Measurements from ENCODE around the gene SPINK14. TPM values are rescaled to one million over a fixed set of nuclear protein-coding genes. Genes with fewer than 3 reads are reported as not detected.

Gene SPINK14
- total RNA-seq, 1 experiment from 2014 or later, result not detected

- POLR2A ChIA-PET (ENCODE audit: unreplicated experiment), result no interaction called here
- DNase-seq (no peak), ATAC-seq (no peak)
- Histone ChIP-seq H3K27me3 (ENCODE audit: low read length) (no peaks in the 10 kb centered on the region), H2AFZ (ENCODE audit: low read length) (no peak overlapping the region), H3K4me2 (ENCODE audit: low read length) (no peak overlapping the region), H3K4me3 (ENCODE audit: low read length) (no peak overlapping the region), H3K4me1 (ENCODE audit: insufficient read depth, low read length) (peaks cover 7% of the 10 kb centered on the region), H3K9ac (ENCODE audit: low read length) (no peak overlapping the region), H3K9me3 (ENCODE audit: low read length) (no peaks in the 10 kb centered on the region), H3K36me3 (ENCODE audit: low read depth, low read length) (no peaks in the 10 kb centered on the region), H3K9me2 (replicated peaks; ENCODE audit: low read length) (no peaks in the 10 kb centered on the region), H4K20me1 (ENCODE audit: low read length) (no peaks in the 10 kb centered on the region), H3F3A (ENCODE audit: low read length, unreplicated experiment) (no peaks in the 10 kb centered on the region), H3K79me2 (ENCODE audit: low read length) (no peaks in the 10 kb centered on the region), H3K27ac (ENCODE audit: low read length) (no peak overlapping the region)
- no TSS peak for BruUV-seq (replicated peaks)
- intact Hi-C loops (cut with micrococcal nuclease), result no loop called here
- TF ChIP-seq CTCF (conservative IDR thresholded peaks at IDR 0.05; ENCODE audit: low read depth, low read length), result no peak
- no peak for TF ChIP-seq EZH2 (IDR thresholded peaks at IDR 0.05; ENCODE audit: low read length, unreplicated experiment)
- TF ChIP-seq EZH2phosphoT487 (IDR thresholded peaks at IDR 0.05; ENCODE audit: borderline replicate concordance, low read length), result no peak
- CTCF ChIA-PET, result no interaction called here
These were observed 11.7 kb upstream of the SPINK14 start for GRCh38 chr5:148156609-148157008.

- Histone ChIP-seq H3K9me2 (replicated peaks; ENCODE audit: low read length) (no peaks in the 10 kb centered on the region), H3K27me3 (ENCODE audit: low read length) (no peaks in the 10 kb centered on the region), H4K20me1 (ENCODE audit: low read length) (no peaks in the 10 kb centered on the region), H3K36me3 (ENCODE audit: low read depth, low read length) (no peaks in the 10 kb centered on the region), H3K4me3 (ENCODE audit: low read length) (no peak overlapping the region), H3K4me2 (ENCODE audit: low read length) (no peak overlapping the region), H3K4me1 (ENCODE audit: insufficient read depth, low read length) (peaks cover 9% of the 10 kb centered on the region), H2AFZ (ENCODE audit: low read length) (no peak overlapping the region), H3K9me3 (ENCODE audit: low read length) (no peaks in the 10 kb centered on the region), H3F3A (ENCODE audit: low read length, unreplicated experiment) (no peaks in the 10 kb centered on the region), H3K79me2 (ENCODE audit: low read length) (no peaks in the 10 kb centered on the region), H3K27ac (ENCODE audit: low read length) (no peak overlapping the region), H3K9ac (ENCODE audit: low read length) (no peak overlapping the region)
- no peak for DNase-seq
- POLR2A ChIA-PET (ENCODE audit: unreplicated experiment), result no interaction called here
- TF ChIP-seq EZH2 (IDR thresholded peaks at IDR 0.05; ENCODE audit: low read length, unreplicated experiment), result no peak
- no peak for TF ChIP-seq EZH2phosphoT487 (IDR thresholded peaks at IDR 0.05; ENCODE audit: borderline replicate concordance, low read length)
- TF ChIP-seq CTCF (conservative IDR thresholded peaks at IDR 0.05; ENCODE audit: low read depth, low read length), result no peak
- CTCF ChIA-PET, result no interaction called here
- intact Hi-C loops (cut with micrococcal nuclease), result no loop called here
- no TSS peak for BruUV-seq (replicated peaks)
- ATAC-seq, result no peak
These were observed 6.3 kb upstream of the SPINK14 start for GRCh38 chr5:148162038-148162437.

GRCh38 chr5:148163345-148163744 lies 5.0 kb upstream of the SPINK14 start:
- Histone ChIP-seq H3K9me3 (ENCODE audit: low read length) (no peaks in the 10 kb centered on the region), H4K20me1 (ENCODE audit: low read length) (no peaks in the 10 kb centered on the region), H3K4me2 (ENCODE audit: low read length) (no peak overlapping the region), H3K4me1 (ENCODE audit: insufficient read depth, low read length) (peaks cover 9% of the 10 kb centered on the region), H3K79me2 (ENCODE audit: low read length) (no peaks in the 10 kb centered on the region), H3K4me3 (ENCODE audit: low read length) (no peak overlapping the region), H2AFZ (ENCODE audit: low read length) (no peak overlapping the region), H3K9ac (ENCODE audit: low read length) (no peak overlapping the region), H3K9me2 (replicated peaks; ENCODE audit: low read length) (no peaks in the 10 kb centered on the region), H3K27ac (ENCODE audit: low read length) (no peak overlapping the region), H3F3A (ENCODE audit: low read length, unreplicated experiment) (no peaks in the 10 kb centered on the region), H3K27me3 (ENCODE audit: low read length) (no peaks in the 10 kb centered on the region), H3K36me3 (ENCODE audit: low read depth, low read length) (no peaks in the 10 kb centered on the region)
- DNase-seq (no peak), ATAC-seq (no peak)
- TF ChIP-seq EZH2phosphoT487 (IDR thresholded peaks at IDR 0.05; ENCODE audit: borderline replicate concordance, low read length) (no peak), CTCF (conservative IDR thresholded peaks at IDR 0.05; ENCODE audit: low read depth, low read length) (no peak), EZH2 (IDR thresholded peaks at IDR 0.05; ENCODE audit: low read length, unreplicated experiment) (no peak)
- intact Hi-C loops (cut with micrococcal nuclease), result no loop called here
- CTCF ChIA-PET, result no interaction called here
- POLR2A ChIA-PET (ENCODE audit: unreplicated experiment), result no interaction called here
- BruUV-seq (replicated peaks), result no TSS peak

Measured in PC-3 (cell line).